PC-9 (cell line): Measurements from ENCODE around the gene NT5M. TPM values are rescaled to one million over a fixed set of nuclear protein-coding genes. Genes with fewer than 3 reads are reported as not detected.
A peak's percentile ranks its signal among the peaks of the same experiment; 100 is the strongest.

Experiments
- BruUV-seq: library from RNA; stranded (reverse); fragments of 400-500 nt; replicated peaks from 2 replicates; lab custom pipeline; 2021; lab: Mats Ljungman, UMichigan
- CTCF ChIA-PET: fragments of 300-600 bp; sonication (Branson Sonifier 250); formaldehyde crosslinking; loops from one replicate; lab custom pipeline; 2022; ENCODE audit warnings: antibody characterized with exemption; lab: Charles Lee
- POLR2A ChIA-PET: fragments of 300-600 bp; sonication (Branson Sonifier 250); formaldehyde crosslinking; loops from one replicate; lab custom pipeline; 2022; ENCODE audit warnings: antibody characterized with exemption; ENCODE audit not compliant: unreplicated experiment; lab: Charles Lee
- DNase-seq, 2 experiments: peaks; one replicate each; pipeline versions ENCODE4 v3.0.0 to v3.0.0-alpha.2; 2015 to 2022; ENCODE audit warnings: mixed read lengths in 1 of 2
- H2AFZ ChIP-seq: fragments of 200-600 bp; sonication (generic); 2 replicates; pipeline ENCODE4 v1.8.1; 2017; ENCODE audit warnings: antibody characterized with exemption
- H3F3A ChIP-seq: fragments of 200-600 bp; sonication (generic); 2 replicates; pipeline ENCODE4 v1.8.1; 2017; ENCODE audit warnings: antibody characterized with exemption, mild to moderate bottlenecking, low read depth; ENCODE audit not compliant: insufficient read depth
- H3K27ac ChIP-seq: fragments of 200-600 bp; sonication (generic); 2 replicates; pipeline ENCODE4 v1.6.1; 2016; ENCODE audit warnings: mixed run types
- H3K27me3 ChIP-seq: fragments of 200-600 bp; sonication (generic); 2 replicates; pipeline ENCODE4 v1.6.1; 2016; ENCODE audit warnings: low read depth, mixed run types; ENCODE audit not compliant: insufficient read depth
- H3K36me3 ChIP-seq: fragments of 200-600 bp; sonication (generic); 2 replicates; pipeline ENCODE4 v1.6.1; 2016; ENCODE audit warnings: low read depth, mixed run types
- H3K4me1 ChIP-seq: fragments of 200-600 bp; sonication (generic); replicated peaks from 2 replicates; pipeline ENCODE4 v1.6.1; 2016; ENCODE audit warnings: mixed run types; ENCODE audit not compliant: insufficient read depth
- H3K4me2 ChIP-seq: fragments of 200-600 bp; sonication (generic); 2 replicates; pipeline ENCODE4 v1.6.1; 2017; ENCODE audit warnings: mixed run types
- H3K4me3 ChIP-seq: fragments of 200-600 bp; sonication (generic); 2 replicates; pipeline ENCODE4 v1.6.1; 2016; ENCODE audit warnings: mixed run types
- H3K79me2 ChIP-seq: fragments of 200-600 bp; sonication (generic); 2 replicates; pipeline ENCODE4 v1.6.1; 2017; ENCODE audit warnings: low read depth, mixed run types
- H3K9me2 ChIP-seq: fragments of 200-600 bp; sonication (generic); 2 replicates; pipeline ENCODE4 v1.8.1; 2017; ENCODE audit warnings: mild to moderate bottlenecking; ENCODE audit not compliant: insufficient read depth
- H3K9me3 ChIP-seq: fragments of 200-600 bp; sonication (generic); 2 replicates; pipeline ENCODE4 v1.8.1; 2016; ENCODE audit warnings: low read depth; ENCODE audit not compliant: insufficient read depth
- H4K20me1 ChIP-seq: fragments of 200-600 bp; sonication (generic); 2 replicates; pipeline ENCODE4 v1.8.1; 2017; ENCODE audit not compliant: insufficient read depth
- EZH2 ChIP-seq: fragments of 200-600 bp; sonication (generic); IDR thresholded peaks from 2 replicates; pipeline ENCODE4 v1.8.0; 2017; ENCODE audit warnings: antibody characterized with exemption, low read depth
- intact Hi-C: fragments of 100-400 bp; cut with micrococcal nuclease; formaldehyde crosslinking; loops from one replicate; pipeline ENCODE4 v1.10.0; 2022; ENCODE audit not compliant: unreplicated experiment
- total RNA-seq: library from RNA; stranded (reverse); gene quantifications from 2 replicates; pipeline ENCODE4 v1.2.3, GENCODE V29; 2021
- TF ChIP-seq, protein P1 (sequence below): fragments of 200-600 bp; sonication (generic); conservative IDR thresholded peaks from 2 replicates; pipeline ENCODE4 v1.6.1; 2017; ENCODE audit warnings: mixed run types, antibody characterized with exemption, mild to moderate bottlenecking, moderate library complexity

NT5M gene
- total RNA-seq, 1 experiment from 2014 or later = 6.2 TPM

- no peaks in the 10 kb centered on the region for H3K9me3 ChIP-seq
- H3K4me1 ChIP-seq = peaks cover 21% of the 10 kb centered on the region
- no peak for TF ChIP-seq EZH2
- TF ChIP-seq, protein P1, sequence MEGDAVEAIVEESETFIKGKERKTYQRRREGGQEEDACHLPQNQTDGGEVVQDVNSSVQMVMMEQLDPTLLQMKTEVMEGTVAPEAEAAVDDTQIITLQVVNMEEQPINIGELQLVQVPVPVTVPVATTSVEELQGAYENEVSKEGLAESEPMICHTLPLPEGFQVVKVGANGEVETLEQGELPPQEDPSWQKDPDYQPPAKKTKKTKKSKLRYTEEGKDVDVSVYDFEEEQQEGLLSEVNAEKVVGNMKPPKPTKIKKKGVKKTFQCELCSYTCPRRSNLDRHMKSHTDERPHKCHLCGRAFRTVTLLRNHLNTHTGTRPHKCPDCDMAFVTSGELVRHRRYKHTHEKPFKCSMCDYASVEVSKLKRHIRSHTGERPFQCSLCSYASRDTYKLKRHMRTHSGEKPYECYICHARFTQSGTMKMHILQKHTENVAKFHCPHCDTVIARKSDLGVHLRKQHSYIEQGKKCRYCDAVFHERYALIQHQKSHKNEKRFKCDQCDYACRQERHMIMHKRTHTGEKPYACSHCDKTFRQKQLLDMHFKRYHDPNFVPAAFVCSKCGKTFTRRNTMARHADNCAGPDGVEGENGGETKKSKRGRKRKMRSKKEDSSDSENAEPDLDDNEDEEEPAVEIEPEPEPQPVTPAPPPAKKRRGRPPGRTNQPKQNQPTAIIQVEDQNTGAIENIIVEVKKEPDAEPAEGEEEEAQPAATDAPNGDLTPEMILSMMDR = no peak
- H3K4me3 ChIP-seq = no peak overlapping the region
- H3F3A ChIP-seq = peaks cover 17% of the 10 kb centered on the region; the same call in 1 of the 2 replicates
- H3K27me3 ChIP-seq = peaks cover 10% of the 10 kb centered on the region
- peak; percentile 77 to 87 for DNase-seq
- CTCF ChIA-PET = interaction anchor here (1.1 to 1.6 kb wide), 2 partner anchors 109 to 251 kb away, joined by 3 to 10 read pairs; partner anchors contain the start of gene RASD1
- peak overlapping the region; percentile 34 for H3K4me2 ChIP-seq
- H3K36me3 ChIP-seq = no peaks in the 10 kb centered on the region
- H3K9me2 ChIP-seq = no peaks in the 10 kb centered on the region
- no peaks in the 10 kb centered on the region for H3K79me2 ChIP-seq
- no peak overlapping the region for H2AFZ ChIP-seq
- POLR2A ChIA-PET = interaction anchor here (0.6 kb wide), 1 partner anchor 23 kb away, joined by 3 read pairs; no protein-coding TSS in a partner anchor
- no TSS peak for BruUV-seq
- H3K27ac ChIP-seq = peak overlapping the region; percentile 45
- H4K20me1 ChIP-seq = no peaks in the 10 kb centered on the region
- intact Hi-C loops = no loop called here
Observed at GRCh38 chr17:17387017-17387497, 83.9 kb downstream of the NT5M start.

DNA sequence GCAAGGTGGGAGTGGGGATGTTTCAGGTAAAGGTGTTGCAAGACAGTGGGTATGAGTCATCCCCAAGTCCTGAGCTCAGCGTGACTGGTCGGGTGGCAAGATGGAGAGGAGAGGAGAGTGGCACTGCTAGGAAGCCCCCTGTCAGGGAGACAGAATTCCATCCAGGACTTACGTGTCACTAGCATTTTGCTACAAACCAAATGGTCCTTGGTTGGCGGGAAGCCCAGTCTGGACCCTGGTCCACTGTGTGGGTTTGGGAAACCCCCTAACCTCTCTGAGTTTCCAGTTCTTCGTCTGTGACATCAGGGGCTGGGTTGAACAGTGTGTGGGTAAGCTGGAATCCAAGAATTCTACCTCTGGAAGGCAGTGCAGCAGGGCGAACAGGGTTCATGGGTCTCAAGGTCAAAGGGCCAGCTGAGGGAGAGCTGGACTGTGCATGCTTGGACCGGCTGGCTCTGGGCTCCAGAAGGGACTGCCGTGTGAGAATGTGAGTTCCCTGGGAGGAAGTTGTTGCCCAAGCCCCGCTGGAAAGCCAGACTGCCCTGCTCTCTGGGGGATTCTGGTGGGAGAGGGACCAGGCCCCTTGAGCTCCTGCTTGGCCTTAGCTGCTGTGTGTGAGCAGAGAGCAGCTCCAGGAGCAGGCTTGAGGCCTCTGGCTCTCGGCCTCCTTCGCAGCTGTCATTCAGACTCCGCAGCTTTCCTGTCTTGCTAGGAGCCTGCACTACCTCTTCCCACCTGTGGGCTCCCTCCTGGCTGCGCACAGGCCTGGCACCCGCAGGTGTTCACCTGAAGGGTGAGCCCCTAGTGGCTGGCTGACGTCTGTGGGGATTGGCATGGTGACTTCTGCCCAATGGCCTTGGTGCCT, 84.6 kb downstream of the NT5M start:
- Histone ChIP-seq H2AFZ (no peak overlapping the region; the same call in 1 of the 2 replicates), H3K4me1 (peaks cover 21% of the 10 kb centered on the region), H3K27ac (peak overlapping the region; percentile 45), H3K4me2 (peak overlapping the region; percentile 34), H3K9me3 (no peaks in the 10 kb centered on the region), H3F3A (peaks cover 17% of the 10 kb centered on the region; the same call in 1 of the 2 replicates), H3K9me2 (no peaks in the 10 kb centered on the region), H3K79me2 (no peaks in the 10 kb centered on the region), H4K20me1 (no peaks in the 10 kb centered on the region), H3K4me3 (no peak overlapping the region), H3K36me3 (no peaks in the 10 kb centered on the region), H3K27me3 (peaks cover 3% of the 10 kb centered on the region)
- POLR2A ChIA-PET = interaction anchor here (0.5 to 0.6 kb wide), 4 partner anchors 10 to 186 kb away, joined by 3 to 8 read pairs (median 3); no protein-coding TSS in a partner anchor
- CTCF ChIA-PET = interaction anchor here (0.5 to 1.6 kb wide), 4 partner anchors 109 to 347 kb away, joined by 3 to 10 read pairs (median 4); partner anchors contain the start of gene RASD1
- TF ChIP-seq EZH2 = no peak
- TF ChIP-seq, protein P1 = peak; percentile 75
- intact Hi-C loops = no loop called here
- no TSS peak for BruUV-seq
- peak; percentile 75 to 78 for DNase-seq

DNA sequence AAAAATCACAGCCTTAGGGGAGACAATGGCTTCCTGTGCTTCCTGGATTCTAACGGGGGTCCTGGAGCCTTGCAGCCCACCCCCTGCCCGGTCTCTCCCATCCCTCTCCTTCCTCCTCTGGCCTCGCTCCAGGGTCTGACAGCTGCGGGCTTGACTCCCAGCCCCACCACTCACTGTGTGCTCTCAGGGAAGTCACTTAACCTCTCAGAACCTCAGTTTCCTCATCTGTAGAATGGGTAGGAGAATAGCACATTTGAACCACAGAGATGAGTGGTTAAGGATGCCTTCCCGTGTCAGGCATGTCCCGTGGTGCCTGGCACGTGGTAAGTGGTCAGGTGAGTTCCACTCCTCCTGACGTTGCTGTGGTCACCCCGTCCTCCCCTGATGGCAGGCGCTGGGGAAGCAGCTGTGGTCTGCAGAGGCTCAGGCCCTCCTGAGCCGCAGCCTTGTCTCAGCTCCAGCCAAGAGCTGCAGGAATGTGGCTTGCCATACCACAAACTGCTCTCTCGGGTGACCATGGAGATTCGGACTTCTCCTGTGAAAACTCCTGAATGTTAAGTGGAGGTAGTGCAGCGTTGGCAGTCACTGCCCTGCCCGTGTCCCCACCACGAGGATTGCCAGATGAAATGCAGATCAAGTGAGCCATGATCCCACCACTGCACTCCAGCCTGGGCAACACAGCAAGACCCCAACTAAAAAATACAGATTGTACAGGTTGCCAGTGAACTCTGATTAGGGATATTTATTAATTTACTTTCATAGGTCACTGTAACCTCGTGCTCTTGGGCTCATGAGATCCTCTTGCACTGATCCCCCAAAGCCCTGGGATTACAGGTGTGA, 85.7 kb downstream of the NT5M start:
- Histone ChIP-seq H3K4me1 (peaks cover 21% of the 10 kb centered on the region), H3K4me2 (no peak overlapping the region), H3K9me2 (no peaks in the 10 kb centered on the region), H2AFZ (no peak overlapping the region), H4K20me1 (no peaks in the 10 kb centered on the region), H3K9me3 (no peaks in the 10 kb centered on the region), H3K36me3 (no peaks in the 10 kb centered on the region), H3K4me3 (no peak overlapping the region), H3K79me2 (no peaks in the 10 kb centered on the region), H3K27ac (no peak overlapping the region), H3F3A (peaks cover 17% of the 10 kb centered on the region; the same call in 1 of the 2 replicates), H3K27me3 (0 out of 2 replicates have a peak, but pooled peaks cover 5% of the 10 kb centered on the region)
- BruUV-seq = no TSS peak
- DNase-seq = no peak
- POLR2A ChIA-PET = no interaction called here
- intact Hi-C loops = no loop called here
- TF ChIP-seq EZH2 = no peak
- TF ChIP-seq, protein P1 = no peak
- CTCF ChIA-PET = no interaction called here
